ENCODE measurements around the gene LTA.

LTA gene

GRCh38 chr6:31580438-31580740 is 8.3 kb downstream of the LTA start:
- no peak overlapping the region for H3K27ac ChIP-seq
- TF ChIP-seq, protein P1, sequence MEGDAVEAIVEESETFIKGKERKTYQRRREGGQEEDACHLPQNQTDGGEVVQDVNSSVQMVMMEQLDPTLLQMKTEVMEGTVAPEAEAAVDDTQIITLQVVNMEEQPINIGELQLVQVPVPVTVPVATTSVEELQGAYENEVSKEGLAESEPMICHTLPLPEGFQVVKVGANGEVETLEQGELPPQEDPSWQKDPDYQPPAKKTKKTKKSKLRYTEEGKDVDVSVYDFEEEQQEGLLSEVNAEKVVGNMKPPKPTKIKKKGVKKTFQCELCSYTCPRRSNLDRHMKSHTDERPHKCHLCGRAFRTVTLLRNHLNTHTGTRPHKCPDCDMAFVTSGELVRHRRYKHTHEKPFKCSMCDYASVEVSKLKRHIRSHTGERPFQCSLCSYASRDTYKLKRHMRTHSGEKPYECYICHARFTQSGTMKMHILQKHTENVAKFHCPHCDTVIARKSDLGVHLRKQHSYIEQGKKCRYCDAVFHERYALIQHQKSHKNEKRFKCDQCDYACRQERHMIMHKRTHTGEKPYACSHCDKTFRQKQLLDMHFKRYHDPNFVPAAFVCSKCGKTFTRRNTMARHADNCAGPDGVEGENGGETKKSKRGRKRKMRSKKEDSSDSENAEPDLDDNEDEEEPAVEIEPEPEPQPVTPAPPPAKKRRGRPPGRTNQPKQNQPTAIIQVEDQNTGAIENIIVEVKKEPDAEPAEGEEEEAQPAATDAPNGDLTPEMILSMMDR (conservative IDR thresholded peaks at IDR 0.05), result 0 out of 2 replicates have a peak, but pooled peaks have one; percentile 11
- TF ChIP-seq ZFX (IDR thresholded peaks at IDR 0.05), result no peak

DNA sequence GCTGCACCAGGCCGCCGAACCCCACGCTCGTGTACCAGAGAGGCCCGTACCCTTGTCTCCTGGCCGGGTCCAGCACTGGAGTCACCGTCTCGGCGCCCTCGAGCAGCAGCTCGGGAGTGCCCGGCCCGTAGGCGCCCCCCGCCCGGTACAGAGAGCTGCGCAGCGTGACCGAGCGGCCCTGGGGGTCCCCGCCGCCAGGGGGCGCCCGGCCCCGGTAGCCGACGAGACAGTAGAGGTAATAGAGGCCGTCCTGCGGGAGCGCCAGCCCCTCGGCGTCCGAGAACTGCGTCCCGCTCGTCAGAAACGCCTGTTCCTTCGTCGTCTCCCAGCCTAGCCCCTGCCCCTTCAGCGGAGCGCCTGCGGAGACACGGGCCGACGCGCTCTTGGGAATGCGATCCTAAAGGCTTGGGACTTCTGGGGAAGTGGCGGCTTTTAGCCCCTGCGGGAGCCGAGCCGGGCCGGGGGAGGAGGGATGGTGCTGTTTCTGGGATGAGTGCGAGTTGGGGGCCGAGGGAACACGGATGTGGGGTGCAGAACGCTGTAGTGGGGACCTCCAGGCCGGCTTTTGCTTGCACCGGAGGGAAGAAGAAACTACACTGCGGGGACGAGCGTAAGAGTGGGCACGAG is 8.8 kb downstream of the LTA start:
- H3K27ac ChIP-seq, result no peak overlapping the region
- TF ChIP-seq ZFX (IDR thresholded peaks at IDR 0.05), result no peak
- TF ChIP-seq, protein P1 (conservative IDR thresholded peaks at IDR 0.05), result peak; percentile 99

DNA sequence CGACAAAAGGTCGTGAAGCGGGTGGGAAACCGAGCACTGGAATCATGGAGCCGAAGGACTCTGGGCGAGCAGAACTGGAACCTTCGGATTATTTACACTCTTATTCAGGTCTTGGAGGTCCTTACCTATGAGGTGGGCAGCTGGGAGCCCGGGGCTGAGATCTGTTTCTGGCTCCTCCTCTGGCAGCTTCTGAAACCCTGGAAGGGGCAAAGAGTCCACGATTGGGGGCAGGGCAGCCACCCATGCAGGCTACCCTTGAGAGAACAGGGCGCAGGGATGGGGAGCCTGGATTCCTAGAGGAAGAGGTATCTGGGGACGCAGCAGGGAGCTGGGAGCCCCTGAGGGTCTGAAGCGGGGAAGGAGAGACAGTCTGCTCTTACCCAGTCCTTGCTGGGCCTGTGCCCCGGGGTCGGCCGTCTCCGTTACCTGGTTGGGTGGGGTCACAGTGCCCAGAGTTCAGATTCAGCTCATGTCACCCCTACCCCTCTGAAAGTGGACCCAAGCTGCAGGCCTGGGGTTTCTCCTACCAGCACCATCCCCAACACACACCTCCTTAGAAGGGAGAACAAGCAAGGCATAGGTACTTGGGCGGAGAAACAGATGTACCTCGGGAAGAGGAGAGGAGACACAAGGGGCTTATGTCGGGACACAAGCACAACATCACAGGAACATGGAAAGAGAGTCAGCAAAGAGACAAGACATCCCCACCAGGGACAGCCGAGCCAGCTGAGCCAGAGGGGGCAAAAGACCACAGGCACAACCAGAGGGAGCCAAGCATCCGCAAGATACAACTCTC is 9.5 kb downstream of the LTA start:
- H3K27ac ChIP-seq, result no peak overlapping the region

DNA sequence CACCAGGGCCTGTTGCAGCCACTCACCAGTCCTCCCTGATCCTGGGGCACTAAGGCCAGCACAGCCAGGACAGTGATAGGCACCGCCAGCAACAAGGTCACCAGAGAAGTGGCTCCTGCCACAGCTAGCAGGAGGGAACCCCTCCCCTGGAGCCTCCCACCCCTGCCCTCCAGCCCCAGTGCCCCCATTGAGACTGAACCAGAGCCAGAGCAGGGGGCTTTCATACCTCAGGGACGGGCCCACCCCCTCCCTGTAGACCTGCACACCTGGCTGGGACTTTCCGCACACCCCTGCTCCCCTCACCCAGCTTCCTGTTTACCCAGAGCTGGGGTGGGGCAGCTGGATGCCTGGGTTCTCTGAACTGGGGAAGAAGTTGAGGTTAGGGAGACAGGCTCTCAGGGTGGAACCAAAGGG is 10.1 kb downstream of the LTA start, which contains the start of gene LTB:
LTB (minus strand) TSS at position 195 of the 414 bp plus-strand sequence; CDS start at position 188, 7 bp downstream.
- TF ChIP-seq ZFX (IDR thresholded peaks at IDR 0.05), result no peak
- TF ChIP-seq, protein P1 (conservative IDR thresholded peaks at IDR 0.05), result no peak
- H3K27ac ChIP-seq, result no peak within 1 kb of the TSS

More for the DNA sequence above, 9.5 kb downstream of the LTA start:
- TF ChIP-seq ZFX (IDR thresholded peaks at IDR 0.05), result no peak
- TF ChIP-seq, protein P1 (conservative IDR thresholded peaks at IDR 0.05), result no peak

DNA sequence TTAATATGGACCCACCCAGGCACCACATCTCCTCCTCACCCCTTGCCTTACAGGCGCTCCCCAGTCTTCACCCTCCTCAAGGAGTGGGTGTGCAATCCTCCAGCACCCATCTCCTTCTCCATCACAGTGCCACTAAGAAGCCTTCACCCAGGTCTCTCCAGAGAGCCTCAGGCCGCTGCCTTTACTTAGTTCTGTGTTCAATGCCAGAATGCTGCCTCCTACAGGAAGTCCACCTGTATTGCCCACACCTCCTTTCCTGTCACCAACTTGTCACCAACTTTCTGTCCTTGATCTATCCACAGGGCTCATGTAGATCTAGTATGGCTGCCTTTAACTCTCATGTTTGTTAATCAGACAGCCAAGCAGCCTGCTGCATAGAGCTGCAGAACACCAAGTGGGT is 13.4 kb downstream of the LTA start:
- TF ChIP-seq, protein P1 (conservative IDR thresholded peaks at IDR 0.05), result no peak; the same call in 1 of the 2 replicates
- no peak for TF ChIP-seq ZFX (IDR thresholded peaks at IDR 0.05)
- H3K27ac ChIP-seq, result no peak overlapping the region

DNA sequence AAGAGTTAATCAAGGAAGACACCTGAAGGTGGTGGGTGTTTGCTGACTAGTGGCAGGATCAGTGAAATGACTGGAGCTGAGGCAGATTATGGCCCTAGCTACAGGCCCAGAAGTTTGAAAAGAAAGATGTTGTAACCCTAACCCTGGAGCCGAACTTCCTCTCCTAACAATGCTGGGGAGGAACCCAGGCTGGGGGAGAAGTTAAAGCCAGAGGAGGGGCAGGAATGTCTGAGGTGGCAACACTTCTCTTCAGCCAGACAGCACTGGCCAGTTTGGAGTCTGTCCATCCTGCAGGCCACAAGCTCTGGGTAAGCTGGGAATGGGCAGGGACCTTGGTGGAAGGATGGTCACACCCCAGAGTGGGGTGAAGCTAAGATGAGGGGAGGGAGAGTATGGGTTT is 13.9 kb downstream of the LTA start, which contains the start of gene LST1:
LST1 (plus strand) TSS at position 270 of the 400 bp plus-strand sequence. CDS start 1,023 bp downstream, outside the sequence.
- TF ChIP-seq, protein P1 (conservative IDR thresholded peaks at IDR 0.05), result no peak
- TF ChIP-seq ZFX (IDR thresholded peaks at IDR 0.05), result no peak
- H3K27ac ChIP-seq, result no peak within 1 kb of the TSS
